Thyroid gland (tissue), 4 donors: ENCODE measurements around the gene TSHZ2. TPM values are rescaled to one million over a fixed set of nuclear protein-coding genes. Genes with fewer than 3 reads are reported as not detected.

Source experiments
- DNase-seq, 2 donors: peaks; one replicate each; pipeline ENCODE4 v3.0.0-alpha.2; 2019
- H3K27ac ChIP-seq, 3 donors: fragments of 200-600 bp; sonication (generic); 1 replicate in 2 of 3; 2 replicates in 1 of 3; pipeline ENCODE4 v1.5.1; 2016 to 2019; ENCODE audit warnings: mild to moderate bottlenecking in 1 of 3, moderate library complexity in 1 of 3
- H3K27me3 ChIP-seq: fragments of 200-600 bp; sonication (generic); one replicate; pipeline ENCODE4 v1.5.1; 2019
- H3K36me3 ChIP-seq, 2 donors: fragments of 200-600 bp; sonication (generic); one replicate each; pipeline ENCODE4 v1.5.1; 2016 to 2019
- H3K4me1 ChIP-seq, 2 donors: fragments of 200-600 bp; sonication (generic); one replicate each; pipeline ENCODE4 v1.5.1; 2017 to 2019
- H3K4me3 ChIP-seq, 3 donors: fragments of 200-600 bp; sonication (generic); replicated peaks in 1 of 3; 1 replicate in 2 of 3; 2 replicates in 1 of 3; pipeline ENCODE4 v1.5.1; 2016; ENCODE audit warnings: mild to moderate bottlenecking in 1 of 3
- H3K9me3 ChIP-seq: fragments of 200-600 bp; sonication (generic); one replicate; pipeline ENCODE4 v1.5.1; 2017
- CTCF ChIP-seq, 6 experiments: fragments of 200-600 bp in 3 of 6; fragments of 450-650 bp in 3 of 6; sonication (generic) in 3 of 6; IDR thresholded peaks; one replicate each; pipeline ENCODE4 v1.5.1; 2016 to 2019; ENCODE audit warnings: antibody characterized with exemption in 6 of 6, mild to moderate bottlenecking in 2 of 6, inconsistent platforms in 1 of 6, moderate library complexity in 1 of 6
- POLR2A ChIP-seq, 2 donors: fragments of 450-650 bp; IDR thresholded peaks; one replicate each; pipeline ENCODE4 v1.6.1; 2017; ENCODE audit warnings: antibody characterized with exemption in 2 of 2, mild to moderate bottlenecking in 2 of 2, moderate library complexity in 1 of 2
- WGBS, 2 donors: methylation state at CpG; one replicate each; pipeline ENCODE4 v1.1.5; 2017; 5-methylcytosine and 5-hydroxymethylcytosine counted together
- intact Hi-C: fragments of 100-400 bp; cut with DNase I; formaldehyde crosslinking; loops from one replicate; pipeline ENCODE4 v1.15.1; 2023
- total RNA-seq, 4 donors: library from RNA; depleted of rRNA; stranded (reverse); fragments of >200 nt; gene quantifications; one replicate each; pipeline ENCODE4 v1.2.3, GENCODE V29; 2016

The TSHZ2 gene
- total RNA-seq, 4 donors from 2014 or later: 11.0 to 27.9 (median 14.0) TPM

- no peak overlapping the region for H3K27ac ChIP-seq
- no peaks in the 10 kb centered on the region for H3K36me3 ChIP-seq
- H3K9me3 ChIP-seq: no peaks in the 10 kb centered on the region
- H3K4me3 ChIP-seq: no peak overlapping the region
- no peaks in the 10 kb centered on the region for H3K27me3 ChIP-seq
- H3K4me1 ChIP-seq: no peaks in the 10 kb centered on the region
- intact Hi-C loops: no loop called here
- DNase-seq: no peak
- TF ChIP-seq POLR2A (IDR thresholded peaks at IDR 0.05) (no peak), CTCF (IDR thresholded peaks at IDR 0.05) (no peak)
- 93 to 94% methylated on average over 11 of the region's 11 CpGs for WGBS, 2 donors
Observed at GRCh38 chr20:53419693-53420460, 447.7 kb downstream of the TSHZ2 start.

GRCh38 chr20:53421343-53421742, 449.2 kb downstream of the TSHZ2 start:
- intact Hi-C loops: no loop called here
- Histone ChIP-seq H3K4me1 (no peaks in the 10 kb centered on the region), H3K27me3 (no peaks in the 10 kb centered on the region), H3K9me3 (no peaks in the 10 kb centered on the region), H3K4me3 (no peak overlapping the region), H3K27ac (no peak overlapping the region), H3K36me3 (no peaks in the 10 kb centered on the region)
- DNase-seq: no peak
- WGBS, 2 donors: 95 to 99% methylated on average over 7 of the region's 7 CpGs
- TF ChIP-seq CTCF (IDR thresholded peaks at IDR 0.05) (no peak), POLR2A (IDR thresholded peaks at IDR 0.05) (no peak)

- Histone ChIP-seq H3K27ac (no peak overlapping the region), H3K36me3 (no peaks in the 10 kb centered on the region), H3K9me3 (no peaks in the 10 kb centered on the region), H3K4me1 (no peaks in the 10 kb centered on the region), H3K4me3 (no peak overlapping the region), H3K27me3 (no peaks in the 10 kb centered on the region)
- WGBS, 2 donors: 85% methylated on average over 7 of the region's 7 CpGs
- intact Hi-C loops: no loop called here
- TF ChIP-seq CTCF (IDR thresholded peaks at IDR 0.05): no peak
- DNase-seq: no peak
Observed at GRCh38 chr20:53422039-53422438, 449.9 kb downstream of the TSHZ2 start.

GRCh38 chr20:53423587-53424146, 451.5 kb downstream of the TSHZ2 start:
- Histone ChIP-seq H3K27ac (no peak overlapping the region), H3K4me3 (no peak overlapping the region), H3K36me3 (no peaks in the 10 kb centered on the region), H3K9me3 (no peaks in the 10 kb centered on the region), H3K4me1 (no peaks in the 10 kb centered on the region), H3K27me3 (no peaks in the 10 kb centered on the region)
- intact Hi-C loops: no loop called here
- TF ChIP-seq CTCF (IDR thresholded peaks at IDR 0.05): no peak
- no peak for TF ChIP-seq POLR2A (IDR thresholded peaks at IDR 0.05)
- 93 to 98% methylated on average over 12 of the region's 12 CpGs for WGBS, 2 donors
- DNase-seq: no peak

GRCh38 chr20:53425481-53425880, 453.3 kb downstream of the TSHZ2 start:
- no peak for TF ChIP-seq POLR2A (IDR thresholded peaks at IDR 0.05)
- TF ChIP-seq CTCF (IDR thresholded peaks at IDR 0.05): no peak

More at GRCh38 chr20:53425481-53425880, 453.3 kb downstream of the TSHZ2 start:
- Histone ChIP-seq H3K27ac (no peak overlapping the region), H3K27me3 (no peaks in the 10 kb centered on the region), H3K36me3 (no peaks in the 10 kb centered on the region), H3K4me1 (no peaks in the 10 kb centered on the region), H3K9me3 (no peaks in the 10 kb centered on the region), H3K4me3 (no peak overlapping the region)
- DNase-seq: no peak
- intact Hi-C loops: no loop called here
- WGBS, 2 donors: 90 to 97% methylated on average over 4 of the region's 4 CpGs
